Measurements from ENCODE around the gene SLC2A10.
A peak's percentile ranks its signal among the peaks of the same experiment; 100 is the strongest.

SLC2A10 gene

GRCh38 chr20:46682063-46682821 is 27.2 kb upstream of the SLC2A10 start:
- no peak for DNase-seq (ENCODE audit: low read depth)

- DNase-seq (ENCODE audit: low read depth) = no peak
These were observed 26.3 kb upstream of the SLC2A10 start for GRCh38 chr20:46683011-46683667.

GRCh38 chr20:46683668-46683938 is 25.8 kb upstream of the SLC2A10 start:
- DNase-seq (ENCODE audit: low read depth) = no peak

- no peak for DNase-seq (ENCODE audit: low read depth)
These were observed 25.3 kb upstream of the SLC2A10 start for GRCh38 chr20:46683939-46684750.

- no peak for DNase-seq (ENCODE audit: low read depth)
These were observed 21.0 kb upstream of the SLC2A10 start for GRCh38 chr20:46688151-46689081.

- peak; percentile 90 for DNase-seq (ENCODE audit: low read depth)
These were observed 20.2 kb upstream of the SLC2A10 start, which contains the start of gene TP53RK for GRCh38 chr20:46689082-46689753. Gene TP53RK, minus strand, starts transcription at chr20:46689444. Its CDS starts 30 bp downstream, at chr20:46689414.

GRCh38 chr20:46689754-46690085 is 19.7 kb upstream of the SLC2A10 start:
- DNase-seq (ENCODE audit: low read depth) = no peak

GRCh38 chr20:46690219-46691106 is 19.0 kb upstream of the SLC2A10 start:
- DNase-seq (ENCODE audit: low read depth) = no peak

- no peak for DNase-seq (ENCODE audit: low read depth)
These were observed 18.3 kb upstream of the SLC2A10 start for GRCh38 chr20:46691196-46691595.

GRCh38 chr20:46694484-46694883 is 15.0 kb upstream of the SLC2A10 start:
- DNase-seq (ENCODE audit: low read depth) = no peak

- DNase-seq (ENCODE audit: low read depth) = no peak
These were observed 13.6 kb upstream of the SLC2A10 start for GRCh38 chr20:46695892-46696291.

GRCh38 chr20:46696791-46697279 is 12.6 kb upstream of the SLC2A10 start:
- DNase-seq (ENCODE audit: low read depth) = no peak

GRCh38 chr20:46698788-46699187 is 10.7 kb upstream of the SLC2A10 start:
- no peak for DNase-seq (ENCODE audit: low read depth)

- no peak for DNase-seq (ENCODE audit: low read depth)
These were observed 9.6 kb upstream of the SLC2A10 start for GRCh38 chr20:46699651-46700359.

GRCh38 chr20:46700481-46700880 is 9.0 kb upstream of the SLC2A10 start:
- DNase-seq (ENCODE audit: low read depth) = no peak

GRCh38 chr20:46701057-46701456 is 8.4 kb upstream of the SLC2A10 start:
- DNase-seq (ENCODE audit: low read depth) = no peak

- no peak for DNase-seq (ENCODE audit: low read depth)
These were observed 7.9 kb upstream of the SLC2A10 start for GRCh38 chr20:46701556-46701955.

GRCh38 chr20:46701986-46702385 is 7.5 kb upstream of the SLC2A10 start:
- no peak for DNase-seq (ENCODE audit: low read depth)

- no peak for DNase-seq (ENCODE audit: low read depth)
These were observed 6.8 kb upstream of the SLC2A10 start for GRCh38 chr20:46702447-46703203.
